Endodermal cell (in vitro differentiated cells): ENCODE data around the gene RAPH1. TPM values are rescaled to one million over a fixed set of nuclear protein-coding genes. Genes with fewer than 3 reads are reported as not detected.
"Not testable (repeated sequence)": the region's sequence is repeated elsewhere in the genome, so short reads cannot be mapped to it uniquely, and the experiment has no call there.

ENCODE experiments used
- DNase-seq: peaks from one replicate; pipeline ENCODE4 v3.0.0-alpha.2; 2017
- H3K27ac ChIP-seq: 2 replicates; pipeline ENCODE4 v1.5.1; 2013; ENCODE audit warnings: mild to moderate bottlenecking, low read depth, low read length, moderate library complexity
- H3K27me3 ChIP-seq: 2 replicates; pipeline ENCODE4 v1.6.1; 2013; ENCODE audit warnings: mild to moderate bottlenecking, low read length, moderate library complexity; ENCODE audit not compliant: insufficient read depth, control insufficient read depth, poor library complexity, severe bottlenecking
- H3K36me3 ChIP-seq: 2 replicates; pipeline ENCODE4 v1.7.0; 2013; ENCODE audit warnings: mild to moderate bottlenecking, low read length, moderate library complexity; ENCODE audit not compliant: control insufficient read depth, insufficient read depth
- H3K4me1 ChIP-seq: one replicate; pipeline ENCODE4 v1.7.0; 2013; ENCODE audit warnings: low read length; ENCODE audit not compliant: control insufficient read depth, insufficient read depth
- H3K4me3 ChIP-seq: 2 replicates; pipeline ENCODE4 v1.5.1; 2013; ENCODE audit warnings: mild to moderate bottlenecking, low read length, moderate library complexity
- H3K9ac ChIP-seq: 2 replicates; pipeline ENCODE4 v1.6.1; 2013; ENCODE audit warnings: mild to moderate bottlenecking, low read length, moderate library complexity; ENCODE audit not compliant: poor library complexity, severe bottlenecking; ENCODE audit errors: extremely low read depth
- H3K9me3 ChIP-seq: 2 replicates; pipeline ENCODE4 v1.6.1; 2013; ENCODE audit warnings: mild to moderate bottlenecking, low read length, moderate library complexity; ENCODE audit not compliant: control insufficient read depth
- H3K27ac Mint-ChIP-seq: 2 replicates; pipeline ENCODE4 v1.8.0; 2020; ENCODE audit warnings: mixed read lengths
- H3K27me3 Mint-ChIP-seq: 2 replicates; pipeline ENCODE4 v1.8.0; 2021; ENCODE audit warnings: mild to moderate bottlenecking, mixed read lengths; ENCODE audit not compliant: insufficient read depth
- H3K36me3 Mint-ChIP-seq: 2 replicates; pipeline ENCODE4 v1.8.0; 2020; ENCODE audit warnings: low read depth, mixed read lengths
- H3K4me1 Mint-ChIP-seq: 2 replicates; pipeline ENCODE4 v1.8.0; 2020; ENCODE audit warnings: mixed read lengths
- H3K4me3 Mint-ChIP-seq: 2 replicates; pipeline ENCODE4 v1.8.0; 2020; ENCODE audit warnings: mild to moderate bottlenecking, moderate library complexity, mixed read lengths
- H3K9me3 Mint-ChIP-seq: 2 replicates; pipeline ENCODE4 v1.8.0; 2020; ENCODE audit warnings: mild to moderate bottlenecking, mixed read lengths
- WGBS, 2 experiments: methylation state at CpG; one replicate each; pipeline versions ENCODE4 v1.1.5 to v1.1.7; 2013; ENCODE audit warnings: missing lambda C conversion rate in 2 of 2, mixed read lengths in 1 of 2; ENCODE audit not compliant: insufficient coverage in 1 of 2, insufficient read length in 1 of 2; 5-methylcytosine and 5-hydroxymethylcytosine counted together
- total RNA-seq, 2 donors: library from RNA; stranded (reverse); fragmentation: NEBNext Ultra II Directional in 1 of 2; extraction: Animal tissue kit (Norgen Biotek cat#: 25700) in 1 of 2; gene quantifications; 2 replicates in 1 of 2; 3 replicates in 1 of 2; pipeline ENCODE4 v1.2.1, GENCODE V29; 2021
- TF ChIP-seq, protein P1 (sequence below): fragments of 200-600 bp; sonication (generic); conservative IDR thresholded peaks from 2 replicates; pipeline ENCODE4 v1.5.0; 2021; ENCODE audit warnings: antibody characterized with exemption, mild to moderate bottlenecking

Gene RAPH1
- total RNA-seq, 2 donors from 2014 or later = 23.5 to 24.6 TPM

DNA sequence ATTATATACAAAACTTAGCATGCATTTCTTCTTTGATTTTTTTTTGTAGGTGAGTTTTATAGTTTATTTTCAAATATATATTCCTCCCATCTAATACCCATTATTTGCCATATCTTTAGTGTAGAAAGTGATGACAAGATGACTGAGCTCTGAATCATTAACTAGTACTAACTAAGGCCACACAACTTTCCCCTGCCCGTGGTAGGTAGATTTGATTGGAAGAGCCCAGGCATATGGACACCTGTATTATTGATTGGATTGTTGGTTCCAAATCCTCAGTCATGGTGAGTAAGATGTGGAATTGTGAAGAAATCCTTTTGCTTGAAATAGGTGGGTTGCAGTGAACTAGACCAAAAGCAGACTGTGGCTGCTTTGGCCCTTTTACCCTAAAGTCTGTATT is 152.1 kb downstream of the RAPH1 start:
- 92% methylated on average over 1 of the region's 1 CpG; no CpG with 5 or more reads in 1 of the 2 experiments for WGBS, 2 experiments
- peak overlapping the region; percentile 31 for H3K27ac Mint-ChIP-seq

DNA sequence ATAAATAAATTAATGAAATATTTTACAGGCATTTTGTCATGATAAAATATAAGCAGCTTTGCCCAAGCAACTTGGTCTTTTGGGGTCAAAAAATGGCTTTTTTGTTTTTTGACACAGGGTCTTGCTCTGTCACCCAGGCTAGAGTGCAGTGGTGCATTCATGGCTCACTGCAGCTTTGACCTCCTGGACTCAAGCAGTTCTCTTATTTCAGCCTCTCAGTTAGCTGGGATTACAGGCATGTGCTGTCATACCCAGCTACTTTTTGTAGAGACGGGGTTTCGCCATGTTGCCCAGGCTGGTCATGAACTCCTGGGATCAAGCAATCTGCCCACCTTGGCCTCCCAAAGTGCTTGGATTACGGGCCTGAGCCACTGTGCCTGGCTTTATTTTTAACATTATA is 155.9 kb downstream of the RAPH1 start:
- H3K36me3 ChIP-seq = peaks cover 13% of the 10 kb centered on the region
- H3K9me3 Mint-ChIP-seq = no peaks in the 10 kb centered on the region
- no peak for DNase-seq
- no peak overlapping the region for H3K4me3 ChIP-seq
- 94 to 95% methylated on average over 2 to 3 of the region's 3 CpGs for WGBS, 2 experiments
- no peaks in the 10 kb centered on the region for H3K9me3 ChIP-seq
- H3K4me3 Mint-ChIP-seq = no peak overlapping the region
- H3K4me1 Mint-ChIP-seq = peaks cover 11% of the 10 kb centered on the region
- no peak overlapping the region for H3K9ac ChIP-seq
- TF ChIP-seq, protein P1, sequence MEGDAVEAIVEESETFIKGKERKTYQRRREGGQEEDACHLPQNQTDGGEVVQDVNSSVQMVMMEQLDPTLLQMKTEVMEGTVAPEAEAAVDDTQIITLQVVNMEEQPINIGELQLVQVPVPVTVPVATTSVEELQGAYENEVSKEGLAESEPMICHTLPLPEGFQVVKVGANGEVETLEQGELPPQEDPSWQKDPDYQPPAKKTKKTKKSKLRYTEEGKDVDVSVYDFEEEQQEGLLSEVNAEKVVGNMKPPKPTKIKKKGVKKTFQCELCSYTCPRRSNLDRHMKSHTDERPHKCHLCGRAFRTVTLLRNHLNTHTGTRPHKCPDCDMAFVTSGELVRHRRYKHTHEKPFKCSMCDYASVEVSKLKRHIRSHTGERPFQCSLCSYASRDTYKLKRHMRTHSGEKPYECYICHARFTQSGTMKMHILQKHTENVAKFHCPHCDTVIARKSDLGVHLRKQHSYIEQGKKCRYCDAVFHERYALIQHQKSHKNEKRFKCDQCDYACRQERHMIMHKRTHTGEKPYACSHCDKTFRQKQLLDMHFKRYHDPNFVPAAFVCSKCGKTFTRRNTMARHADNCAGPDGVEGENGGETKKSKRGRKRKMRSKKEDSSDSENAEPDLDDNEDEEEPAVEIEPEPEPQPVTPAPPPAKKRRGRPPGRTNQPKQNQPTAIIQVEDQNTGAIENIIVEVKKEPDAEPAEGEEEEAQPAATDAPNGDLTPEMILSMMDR = no peak
- H3K27me3 ChIP-seq = no peaks in the 10 kb centered on the region
- no peak overlapping the region for H3K27ac Mint-ChIP-seq
- no peak overlapping the region for H3K27ac ChIP-seq
- H3K27me3 Mint-ChIP-seq = no peaks in the 10 kb centered on the region
- peaks cover 3% of the 10 kb centered on the region for H3K4me1 ChIP-seq
- H3K36me3 Mint-ChIP-seq = peaks cover 30% of the 10 kb centered on the region

More for the DNA sequence above, 152.1 kb downstream of the RAPH1 start:
- TF ChIP-seq, protein P1 = no peak
- Histone ChIP-seq H3K27me3 (no peaks in the 10 kb centered on the region), H3K9ac (no peak overlapping the region), H3K4me1 (peaks cover 3% of the 10 kb centered on the region), H3K27ac (no peak overlapping the region), H3K36me3 (peaks cover 5% of the 10 kb centered on the region), H3K9me3 (no peaks in the 10 kb centered on the region), H3K4me3 (peak overlapping the region; percentile 63)
- no peak overlapping the region for H3K4me3 Mint-ChIP-seq
- DNase-seq = no peak
- no peaks in the 10 kb centered on the region for H3K27me3 Mint-ChIP-seq
- no peaks in the 10 kb centered on the region for H3K9me3 Mint-ChIP-seq
- H3K4me1 Mint-ChIP-seq = peaks cover 11% of the 10 kb centered on the region
- H3K36me3 Mint-ChIP-seq = peaks cover 23% of the 10 kb centered on the region

DNA sequence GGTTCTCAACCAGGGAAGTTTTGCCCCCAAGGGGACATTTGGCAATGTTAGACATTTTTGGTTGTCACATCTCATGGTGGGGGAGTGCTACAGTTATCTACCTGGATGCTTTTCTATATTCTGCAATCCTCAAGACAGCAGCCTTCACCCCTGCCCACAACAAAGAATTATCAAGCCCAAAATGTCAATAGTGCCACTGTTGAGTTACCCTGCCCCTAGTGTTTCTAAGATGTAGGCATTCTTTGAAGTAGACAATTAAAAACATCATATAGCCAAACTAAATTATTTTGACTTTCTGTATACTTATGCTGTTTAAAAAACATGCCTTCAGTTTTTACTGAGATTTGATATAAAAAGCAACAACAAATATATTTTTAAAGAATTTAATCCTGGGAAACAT is 158.9 kb downstream of the RAPH1 start:
- no peak overlapping the region for H3K27ac ChIP-seq
- no peak overlapping the region for H3K4me3 Mint-ChIP-seq
- H3K36me3 Mint-ChIP-seq = peaks cover 32% of the 10 kb centered on the region
- H3K9ac ChIP-seq = no peak overlapping the region
- H3K4me3 ChIP-seq = no peak overlapping the region
- H3K27ac Mint-ChIP-seq = no peak overlapping the region
- H3K4me1 ChIP-seq = no peaks in the 10 kb centered on the region
- H3K27me3 Mint-ChIP-seq = no peaks in the 10 kb centered on the region
- peaks cover 5% of the 10 kb centered on the region for H3K9me3 ChIP-seq
- peaks cover 21% of the 10 kb centered on the region for H3K36me3 ChIP-seq
- no peaks in the 10 kb centered on the region for H3K4me1 Mint-ChIP-seq
- no peaks in the 10 kb centered on the region for H3K27me3 ChIP-seq
- peaks cover 5% of the 10 kb centered on the region for H3K9me3 Mint-ChIP-seq
- TF ChIP-seq, protein P1 = peak; percentile 57
- no peak for DNase-seq

DNA sequence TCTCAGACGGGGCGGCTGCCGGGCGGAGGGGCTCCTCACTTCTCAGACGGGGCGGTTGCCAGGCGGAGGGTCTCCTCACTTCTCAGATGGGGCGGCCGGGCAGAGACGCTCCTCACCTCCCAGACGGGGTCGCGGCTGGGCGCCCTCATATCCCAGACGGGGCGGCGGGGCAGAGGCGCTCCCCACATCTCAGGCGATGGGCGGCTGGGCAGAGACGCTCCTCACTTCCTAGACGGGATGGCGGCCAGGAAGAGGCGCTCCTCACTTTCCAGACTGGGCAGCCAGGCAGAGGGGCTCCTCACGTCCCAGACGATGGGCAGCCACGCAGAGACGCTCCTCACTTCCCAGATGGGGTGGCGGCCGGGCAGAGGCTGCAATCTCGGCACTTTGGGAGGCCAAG is 162.4 kb downstream of the RAPH1 start:
- H3K36me3 ChIP-seq = peaks cover 41% of the 10 kb centered on the region
- not testable (repeated sequence) for H3K4me3 Mint-ChIP-seq, H3K9me3 ChIP-seq, H3K27me3 Mint-ChIP-seq, H3K9me3 Mint-ChIP-seq, DNase-seq, H3K9ac ChIP-seq, H3K4me1 Mint-ChIP-seq, H3K4me3 ChIP-seq, H3K27ac Mint-ChIP-seq, H3K27ac ChIP-seq, H3K27me3 ChIP-seq, H3K4me1 ChIP-seq
- 92% methylated on average over 21 of the region's 31 CpGs; no CpG with 5 or more reads in 1 of the 2 experiments for WGBS, 2 experiments
- H3K36me3 Mint-ChIP-seq = peaks cover 49% of the 10 kb centered on the region
